ENCODE measurements around the gene CD151. TPM values are rescaled to one million over a fixed set of nuclear protein-coding genes. Genes with fewer than 3 reads are reported as not detected.

CD151 gene
- polyA plus RNA-seq = 13.8 TPM

GRCh38 chr11:832529-833113 lies at the start of gene CD151:
CD151 (plus strand) TSS chr11:832952; CDS start chr11:836070, 3,118 bp downstream.
- peaks cover 7% of the 10 kb centered on the region for H3K27me3 Mint-ChIP-seq
- peaks cover 3% of the 10 kb centered on the region for H3K36me3 Mint-ChIP-seq
- H3K27ac Mint-ChIP-seq = peak within 1 kb of the TSS in 2 of 3 donors; percentile 23 to 72
- H3K4me1 Mint-ChIP-seq = peaks cover 14 to 17% (median 16%) of the 10 kb centered on the region in 3 donors
- H3K4me3 Mint-ChIP-seq = peak within 1 kb of the TSS; percentile 63 to 85 (median 84)
- no peaks in the 10 kb centered on the region for H3K9me3 Mint-ChIP-seq

- Mint-ChIP-seq H3K36me3 (no peaks in the 10 kb centered on the region), H3K27me3 (peaks cover 3% of the 10 kb centered on the region), H3K4me3 (no peak overlapping the region), H3K27ac (peak overlapping the region in 1 of 3 donors; percentile 39), H3K4me1 (no peaks in the 10 kb centered on the region), H3K9me3 (no peaks in the 10 kb centered on the region)
Observed at GRCh38 chr11:783581-784015, 49.2 kb upstream of the CD151 start.

GRCh38 chr11:786235-787083 lies 46.3 kb upstream of the CD151 start:
- Mint-ChIP-seq H3K36me3 (no peaks in the 10 kb centered on the region), H3K4me3 (peak overlapping the region in 2 of 4 donors; percentile 50 to 52), H3K27ac (peak overlapping the region in 2 of 3 donors; percentile 45 to 67), H3K27me3 (peaks cover 6% of the 10 kb centered on the region), H3K9me3 (no peaks in the 10 kb centered on the region), H3K4me1 (no peaks in the 10 kb centered on the region)

- H3K4me1 Mint-ChIP-seq = no peaks in the 10 kb centered on the region
- H3K27ac Mint-ChIP-seq = peak overlapping the region in 1 of 3 donors; percentile 62
- H3K9me3 Mint-ChIP-seq = no peaks in the 10 kb centered on the region
- H3K27me3 Mint-ChIP-seq = peaks cover 6% of the 10 kb centered on the region
- no peaks in the 10 kb centered on the region for H3K36me3 Mint-ChIP-seq
- no peak overlapping the region for H3K4me3 Mint-ChIP-seq
Observed at GRCh38 chr11:787084-787675, 45.6 kb upstream of the CD151 start.

GRCh38 chr11:788009-788640 lies 44.6 kb upstream of the CD151 start:
- no peaks in the 10 kb centered on the region for H3K9me3 Mint-ChIP-seq
- H3K4me3 Mint-ChIP-seq = no peak overlapping the region
- H3K27ac Mint-ChIP-seq = no peak overlapping the region
- peaks cover 6% of the 10 kb centered on the region for H3K27me3 Mint-ChIP-seq
- no peaks in the 10 kb centered on the region for H3K36me3 Mint-ChIP-seq
- no peaks in the 10 kb centered on the region for H3K4me1 Mint-ChIP-seq

GRCh38 chr11:788953-789940 lies 43.5 kb upstream of the CD151 start:
- Mint-ChIP-seq H3K36me3 (no peaks in the 10 kb centered on the region), H3K9me3 (no peaks in the 10 kb centered on the region), H3K27ac (no peak overlapping the region), H3K27me3 (peaks cover 6% of the 10 kb centered on the region), H3K4me3 (peak overlapping the region in 2 of 4 donors; percentile 21 to 38), H3K4me1 (no peaks in the 10 kb centered on the region)

- Mint-ChIP-seq H3K4me1 (no peaks in the 10 kb centered on the region), H3K9me3 (no peaks in the 10 kb centered on the region), H3K4me3 (peak within 1 kb of the TSS in 3 of 4 donors; percentile 21 to 45 (median 38)), H3K36me3 (no peaks in the 10 kb centered on the region), H3K27me3 (peaks cover 4% of the 10 kb centered on the region), H3K27ac (peak within 1 kb of the TSS in 2 of 3 donors; percentile 31 to 42)
Observed at GRCh38 chr11:789943-790342, 42.8 kb upstream of the CD151 start, which contains the start of gene CEND1. CEND1 (minus strand) TSS chr11:790090; CDS start chr11:788576, 1,514 bp downstream.

GRCh38 chr11:790721-791564 lies 41.8 kb upstream of the CD151 start:
- H3K4me3 Mint-ChIP-seq = no peak overlapping the region

GRCh38 chr11:791658-792534 lies 40.9 kb upstream of the CD151 start:
- Mint-ChIP-seq H3K9me3 (no peaks in the 10 kb centered on the region), H3K4me1 (peaks cover 0 to 5% (median 4%) of the 10 kb centered on the region in 3 donors), H3K27me3 (peaks cover 3% of the 10 kb centered on the region), H3K27ac (peak overlapping the region in 1 of 3 donors; percentile 51), H3K36me3 (no peaks in the 10 kb centered on the region), H3K4me3 (no peak overlapping the region)

More at GRCh38 chr11:790721-791564, 41.8 kb upstream of the CD151 start:
- peaks cover 3% of the 10 kb centered on the region for H3K27me3 Mint-ChIP-seq
- peak overlapping the region in 2 of 3 donors; percentile 31 to 42 for H3K27ac Mint-ChIP-seq
- no peaks in the 10 kb centered on the region for H3K36me3 Mint-ChIP-seq
- H3K4me1 Mint-ChIP-seq = peaks cover 0 to under 1% (median under 1%) of the 10 kb centered on the region in 3 donors
- no peaks in the 10 kb centered on the region for H3K9me3 Mint-ChIP-seq

GRCh38 chr11:792535-792821 lies 40.3 kb upstream of the CD151 start:
- Mint-ChIP-seq H3K36me3 (no peaks in the 10 kb centered on the region), H3K4me3 (no peak overlapping the region), H3K27me3 (peaks cover 3% of the 10 kb centered on the region)

GRCh38 chr11:792873-793272 lies 39.9 kb upstream of the CD151 start:
- Mint-ChIP-seq H3K4me3 (peak overlapping the region in 1 of 4 donors; percentile 26), H3K27ac (no peak overlapping the region), H3K9me3 (no peaks in the 10 kb centered on the region), H3K27me3 (peaks cover 3% of the 10 kb centered on the region), H3K36me3 (no peaks in the 10 kb centered on the region), H3K4me1 (peaks cover 0 to 6% (median 5%) of the 10 kb centered on the region in 3 donors)

More at GRCh38 chr11:792535-792821, 40.3 kb upstream of the CD151 start:
- Mint-ChIP-seq H3K9me3 (no peaks in the 10 kb centered on the region), H3K27ac (no peak overlapping the region), H3K4me1 (peaks cover 0 to 6% (median 5%) of the 10 kb centered on the region in 3 donors)

GRCh38 chr11:793556-793955 lies 39.2 kb upstream of the CD151 start:
- Mint-ChIP-seq H3K27me3 (peaks cover 3% of the 10 kb centered on the region), H3K27ac (no peak overlapping the region), H3K4me1 (peaks cover 0 to 6% (median 5%) of the 10 kb centered on the region in 3 donors), H3K4me3 (peak overlapping the region in 2 of 4 donors; percentile 43 to 75), H3K9me3 (no peaks in the 10 kb centered on the region), H3K36me3 (no peaks in the 10 kb centered on the region)

Measured in IgD-negative memory B cell (primary cell).